Endodermal cell (in vitro differentiated cells): ENCODE results near the gene AMIGO1. TPM values are rescaled to one million over a fixed set of nuclear protein-coding genes. Genes with fewer than 3 reads are reported as not detected.
A peak's percentile ranks its signal among the peaks of the same experiment; 100 is the strongest.

Experiments used
- DNase-seq: peaks from one replicate; pipeline ENCODE4 v3.0.0-alpha.2; 2017
- H3K27ac ChIP-seq: 2 replicates; pipeline ENCODE4 v1.5.1; 2013; ENCODE audit warnings: mild to moderate bottlenecking, low read depth, low read length, moderate library complexity
- H3K27me3 ChIP-seq: 2 replicates; pipeline ENCODE4 v1.6.1; 2013; ENCODE audit warnings: mild to moderate bottlenecking, low read length, moderate library complexity; ENCODE audit not compliant: insufficient read depth, control insufficient read depth, poor library complexity, severe bottlenecking
- H3K36me3 ChIP-seq: 2 replicates; pipeline ENCODE4 v1.7.0; 2013; ENCODE audit warnings: mild to moderate bottlenecking, low read length, moderate library complexity; ENCODE audit not compliant: control insufficient read depth, insufficient read depth
- H3K4me1 ChIP-seq: one replicate; pipeline ENCODE4 v1.7.0; 2013; ENCODE audit warnings: low read length; ENCODE audit not compliant: control insufficient read depth, insufficient read depth
- H3K4me3 ChIP-seq: 2 replicates; pipeline ENCODE4 v1.5.1; 2013; ENCODE audit warnings: mild to moderate bottlenecking, low read length, moderate library complexity
- H3K9ac ChIP-seq: 2 replicates; pipeline ENCODE4 v1.6.1; 2013; ENCODE audit warnings: mild to moderate bottlenecking, low read length, moderate library complexity; ENCODE audit not compliant: poor library complexity, severe bottlenecking; ENCODE audit errors: extremely low read depth
- H3K9me3 ChIP-seq: 2 replicates; pipeline ENCODE4 v1.6.1; 2013; ENCODE audit warnings: mild to moderate bottlenecking, low read length, moderate library complexity; ENCODE audit not compliant: control insufficient read depth
- H3K27ac Mint-ChIP-seq: 2 replicates; pipeline ENCODE4 v1.8.0; 2020; ENCODE audit warnings: mixed read lengths
- H3K27me3 Mint-ChIP-seq: 2 replicates; pipeline ENCODE4 v1.8.0; 2021; ENCODE audit warnings: mild to moderate bottlenecking, mixed read lengths; ENCODE audit not compliant: insufficient read depth
- H3K36me3 Mint-ChIP-seq: 2 replicates; pipeline ENCODE4 v1.8.0; 2020; ENCODE audit warnings: low read depth, mixed read lengths
- H3K4me1 Mint-ChIP-seq: 2 replicates; pipeline ENCODE4 v1.8.0; 2020; ENCODE audit warnings: mixed read lengths
- H3K4me3 Mint-ChIP-seq: 2 replicates; pipeline ENCODE4 v1.8.0; 2020; ENCODE audit warnings: mild to moderate bottlenecking, moderate library complexity, mixed read lengths
- H3K9me3 Mint-ChIP-seq: 2 replicates; pipeline ENCODE4 v1.8.0; 2020; ENCODE audit warnings: mild to moderate bottlenecking, mixed read lengths
- CTCF ChIP-seq: fragments of 200-600 bp; sonication (generic); conservative IDR thresholded peaks from 2 replicates; pipeline ENCODE4 v1.5.0; 2021; ENCODE audit warnings: antibody characterized with exemption, mild to moderate bottlenecking
- WGBS, 2 experiments: methylation state at CpG; one replicate each; pipeline versions ENCODE4 v1.1.5 to v1.1.7; 2013; ENCODE audit warnings: missing lambda C conversion rate in 2 of 2, mixed read lengths in 1 of 2; ENCODE audit not compliant: insufficient coverage in 1 of 2, insufficient read length in 1 of 2; 5-methylcytosine and 5-hydroxymethylcytosine counted together
- total RNA-seq, 2 donors: library from RNA; stranded (reverse); fragmentation: NEBNext Ultra II Directional in 1 of 2; extraction: Animal tissue kit (Norgen Biotek cat#: 25700) in 1 of 2; gene quantifications; 2 replicates in 1 of 2; 3 replicates in 1 of 2; pipeline ENCODE4 v1.2.1, GENCODE V29; 2021

The AMIGO1 gene
- total RNA-seq, 2 donors from 2014 or later: 2.4 to 2.7 TPM

DNA sequence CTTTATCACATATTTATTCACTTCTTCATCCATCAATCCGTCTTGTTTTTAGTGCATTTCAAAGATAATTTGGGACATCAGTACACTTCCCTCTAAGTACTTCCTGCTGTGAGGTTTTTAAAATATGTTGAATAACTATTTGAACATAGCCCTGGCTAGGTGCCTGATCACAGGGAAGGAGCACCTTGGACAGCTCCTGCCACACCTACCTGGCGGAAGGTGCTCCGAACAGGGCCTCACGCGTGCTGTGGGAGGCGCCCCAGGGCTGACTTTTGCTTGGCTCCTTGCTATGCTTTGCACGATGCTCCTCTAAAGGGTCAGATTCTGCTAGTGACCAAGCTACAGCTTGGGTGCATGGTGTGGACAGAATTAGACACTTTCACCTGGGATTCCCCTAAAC lies 30.7 kb downstream of the AMIGO1 start:
- H3K27ac Mint-ChIP-seq: no peak overlapping the region
- H3K27ac ChIP-seq: no peak overlapping the region
- no peaks in the 10 kb centered on the region for H3K9me3 ChIP-seq
- TF ChIP-seq CTCF: peak; percentile 40
- H3K9me3 Mint-ChIP-seq: no peaks in the 10 kb centered on the region
- no peak overlapping the region for H3K9ac ChIP-seq
- peaks cover 16% of the 10 kb centered on the region for H3K27me3 Mint-ChIP-seq
- no peak overlapping the region for H3K4me3 ChIP-seq
- H3K4me1 ChIP-seq: peaks cover 6% of the 10 kb centered on the region
- no peaks in the 10 kb centered on the region for H3K36me3 ChIP-seq
- H3K36me3 Mint-ChIP-seq: no peaks in the 10 kb centered on the region
- H3K27me3 ChIP-seq: peaks cover 23% of the 10 kb centered on the region
- DNase-seq: peak; percentile 87
- H3K4me3 Mint-ChIP-seq: no peak overlapping the region
- WGBS, 2 experiments: 40 to 41% methylated on average over 6 to 7 of the region's 7 CpGs
- peaks cover 16% of the 10 kb centered on the region for H3K4me1 Mint-ChIP-seq

DNA sequence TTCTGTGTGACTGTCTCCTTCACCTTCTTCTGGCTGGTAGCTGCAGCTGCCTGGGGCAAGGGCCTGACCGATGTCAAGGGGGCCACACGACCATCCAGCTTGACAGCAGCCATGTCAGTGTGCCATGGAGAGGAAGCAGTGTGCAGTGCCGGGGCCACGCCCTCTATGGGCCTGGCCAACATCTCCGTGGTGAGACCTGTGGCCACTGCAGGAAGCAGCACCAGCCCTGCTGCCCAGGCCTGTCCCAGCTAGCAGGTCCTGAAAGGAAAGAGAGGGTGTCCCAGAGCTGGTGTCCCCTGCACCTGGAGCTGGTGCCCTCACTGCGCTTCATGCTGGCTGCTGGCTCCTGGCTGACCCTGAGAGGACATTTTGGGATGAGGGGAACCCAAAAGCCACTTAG lies 31.7 kb downstream of the AMIGO1 start:
- H3K27ac ChIP-seq: no peak overlapping the region
- peaks cover 9% of the 10 kb centered on the region for H3K4me1 Mint-ChIP-seq
- no peak overlapping the region for H3K9ac ChIP-seq
- no peak overlapping the region for H3K4me3 ChIP-seq
- H3K36me3 Mint-ChIP-seq: no peaks in the 10 kb centered on the region
- WGBS, 2 experiments: 78 to 81% methylated on average over 3 to 6 of the region's 6 CpGs
- H3K27ac Mint-ChIP-seq: no peak overlapping the region
- H3K9me3 ChIP-seq: no peaks in the 10 kb centered on the region
- no peak overlapping the region for H3K4me3 Mint-ChIP-seq
- no peak for TF ChIP-seq CTCF
- H3K27me3 ChIP-seq: peaks cover 23% of the 10 kb centered on the region
- H3K36me3 ChIP-seq: no peaks in the 10 kb centered on the region
- H3K27me3 Mint-ChIP-seq: peaks cover 16% of the 10 kb centered on the region
- H3K9me3 Mint-ChIP-seq: no peaks in the 10 kb centered on the region
- DNase-seq: no peak
- peaks cover 3% of the 10 kb centered on the region for H3K4me1 ChIP-seq

- no peak for DNase-seq
- H3K9ac ChIP-seq: no peak overlapping the region
- Mint-ChIP-seq H3K9me3 (no peaks in the 10 kb centered on the region), H3K27me3 (peaks cover 8% of the 10 kb centered on the region), H3K4me1 (no peaks in the 10 kb centered on the region), H3K4me3 (no peak overlapping the region), H3K36me3 (no peaks in the 10 kb centered on the region), H3K27ac (no peak overlapping the region)
- no peak for TF ChIP-seq CTCF
- H3K27ac ChIP-seq: no peak overlapping the region
- no peaks in the 10 kb centered on the region for H3K36me3 ChIP-seq
- WGBS, 2 experiments: 87 to 90% methylated on average over 2 to 8 of the region's 8 CpGs
- no peak overlapping the region for H3K4me3 ChIP-seq
- no peaks in the 10 kb centered on the region for H3K9me3 ChIP-seq
- peaks cover 16% of the 10 kb centered on the region for H3K27me3 ChIP-seq
- no peaks in the 10 kb centered on the region for H3K4me1 ChIP-seq
Observed at GRCh38 chr1:109476825-109477224, 32.7 kb downstream of the AMIGO1 start.
